Gastrocnemius medialis (tissue), 4 donors: ENCODE measurements around the gene TAF13.

Source experiments
- CTCF ChIP-seq, 5 experiments: fragments of 450-650 bp in 3 of 5; fragments of 200-600 bp in 2 of 5; sonication (generic) in 2 of 5; IDR thresholded peaks in 4 of 5; conservative IDR thresholded peaks in 1 of 5; 1 replicate in 4 of 5; 2 replicates in 1 of 5; pipeline ENCODE4 v1.5.1; 2016 to 2019; ENCODE audit warnings: antibody characterized with exemption in 5 of 5, mild to moderate bottlenecking in 3 of 5, moderate library complexity in 3 of 5
- POLR2A ChIP-seq, 2 donors: fragments of 450-650 bp; IDR thresholded peaks; one replicate each; pipeline ENCODE4 v1.6.1; 2017; ENCODE audit warnings: antibody characterized with exemption in 2 of 2, mild to moderate bottlenecking in 2 of 2, moderate library complexity in 2 of 2

- no peak for TF ChIP-seq POLR2A (IDR thresholded peaks at IDR 0.05)
- no peak for TF ChIP-seq CTCF (IDR thresholded peaks at IDR 0.05 in 4 of 5, conservative IDR thresholded peaks at IDR 0.05 in 1 of 5)
These were observed 4.8 kb upstream of the TAF13 start for GRCh38 chr1:109080441-109081082.
